ENCODE data around the gene ZNF791.
"Not testable (repeated sequence)": the region's sequence is repeated elsewhere in the genome, so short reads cannot be mapped to it uniquely, and the experiment has no call there.

ZNF791 gene

DNA sequence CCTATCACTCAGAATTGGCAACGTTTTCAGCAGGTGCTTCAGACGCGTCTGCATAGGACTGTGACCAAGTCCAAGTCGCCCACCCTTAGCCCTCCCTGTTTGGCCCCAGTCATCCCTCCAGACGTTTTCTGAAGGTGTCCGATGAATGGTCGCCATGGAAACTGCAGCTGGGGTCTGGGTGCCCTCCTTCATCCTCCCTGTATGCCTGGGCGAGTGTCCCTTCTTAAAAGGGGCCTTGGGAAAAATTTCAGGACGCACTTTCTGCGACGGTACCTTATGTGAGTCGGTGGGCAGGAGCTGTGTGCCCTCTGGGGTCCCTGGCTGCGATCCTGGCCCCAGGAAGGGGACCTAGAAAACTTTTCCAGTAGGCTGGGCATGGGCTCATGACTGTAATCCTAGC, 30.7 kb downstream of the ZNF791 start:
- Histone ChIP-seq H4K12ac (ENCODE audit: low read depth, low read length) (no peak overlapping the region), H3K27me3 (ENCODE audit: insufficient read depth, low read length) (no peaks in the 10 kb centered on the region), H2BK5ac (ENCODE audit: low read depth, low read length, poor library complexity) (no peak overlapping the region), H3K4me3 (ENCODE audit: low read depth, low read length) (no peak overlapping the region), H3K18ac (ENCODE audit: low read length) (no peak overlapping the region), H3K4me2 (ENCODE audit: low read length) (no peak overlapping the region), H2AK5ac (ENCODE audit: low read length) (no peak overlapping the region), H2AFZ (ENCODE audit: insufficient read depth, low read length, poor library complexity) (no peak overlapping the region), H3K14ac (ENCODE audit: low read length) (no peak overlapping the region), H3K4ac (ENCODE audit: low read depth, low read length) (no peak overlapping the region), H2BK120ac (ENCODE audit: insufficient read depth, low read length, poor library complexity) (no peak overlapping the region), H4K91ac (ENCODE audit: low read depth, low read length) (no peak overlapping the region), H3K23ac (ENCODE audit: low read length) (no peak overlapping the region), H2BK12ac (ENCODE audit: low read length) (no peak overlapping the region), H3K79me1 (ENCODE audit: low read length) (no peaks in the 10 kb centered on the region), H3K9ac (ENCODE audit: low read length) (no peak overlapping the region), H3K4me1 (ENCODE audit: control insufficient read depth in 1 of 2, insufficient read depth in 2 of 2, low read length in 2 of 2) (peaks cover 2 to 5% of the 10 kb centered on the region in 2 experiments), H3K27ac (ENCODE audit: low read depth, low read length) (no peak overlapping the region), H4K8ac (ENCODE audit: low read depth, low read length) (no peak overlapping the region), H3K9me3 (ENCODE audit: insufficient read depth, low read depth, low read length) (peaks cover 4% of the 10 kb centered on the region), H3K36me3 (ENCODE audit: control insufficient read depth in 1 of 2, insufficient read depth in 2 of 2, low read length in 2 of 2) (no peaks in the 10 kb centered on the region), H3K79me2 (ENCODE audit: control insufficient read depth, insufficient read depth, low read length, poor library complexity) (no peaks in the 10 kb centered on the region)
- DNase-seq: no peak
- no CpG with 5 or more reads among the region's 13 CpGs for WGBS (ENCODE audit: extremely low coverage, insufficient coverage, insufficient read length)

DNA sequence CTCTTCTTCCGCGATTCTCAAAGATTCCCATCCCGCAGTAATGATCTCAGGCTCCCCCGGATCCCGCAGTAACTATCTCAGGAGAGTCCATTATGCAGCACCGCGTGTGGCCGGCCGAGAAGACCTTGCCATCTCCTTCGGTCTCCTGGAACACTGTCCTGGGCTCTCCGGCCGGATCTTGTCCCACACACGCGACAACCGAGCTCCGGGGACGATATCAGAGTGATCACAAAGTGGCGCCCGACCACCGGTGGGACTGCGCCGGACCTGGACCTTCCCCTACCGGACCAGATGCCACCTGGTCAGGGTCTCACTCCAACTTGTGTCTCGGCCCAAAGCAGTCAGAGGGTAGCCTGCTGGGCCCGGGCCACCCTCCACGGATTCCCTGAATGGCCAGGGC, 31.8 kb downstream of the ZNF791 start:
- no peak overlapping the region for H3K4me2 ChIP-seq (ENCODE audit: low read length)
- no peak overlapping the region for H2AK5ac ChIP-seq (ENCODE audit: low read length)
- H4K12ac ChIP-seq (ENCODE audit: low read depth, low read length): no peak overlapping the region
- no CpG with 5 or more reads among the region's 26 CpGs for WGBS (ENCODE audit: extremely low coverage, insufficient coverage, insufficient read length)
- H3K9me3 ChIP-seq (ENCODE audit: insufficient read depth, low read depth, low read length): peaks cover 4% of the 10 kb centered on the region
- H2BK12ac ChIP-seq (ENCODE audit: low read length): no peak overlapping the region
- peaks cover 0 to 2% of the 10 kb centered on the region in 2 experiments for H3K36me3 ChIP-seq (ENCODE audit: control insufficient read depth in 1 of 2, insufficient read depth in 2 of 2, low read length in 2 of 2)
- H2BK120ac ChIP-seq (ENCODE audit: insufficient read depth, low read length, poor library complexity): no peak overlapping the region
- no peak overlapping the region for H2BK5ac ChIP-seq (ENCODE audit: low read depth, low read length, poor library complexity)
- H2AFZ ChIP-seq (ENCODE audit: insufficient read depth, low read length, poor library complexity): no peak overlapping the region
- no peak overlapping the region for H3K14ac ChIP-seq (ENCODE audit: low read length)
- H3K4ac ChIP-seq (ENCODE audit: low read depth, low read length): no peak overlapping the region
- H4K91ac ChIP-seq (ENCODE audit: low read depth, low read length): no peak overlapping the region
- DNase-seq: no peak
- H3K18ac ChIP-seq (ENCODE audit: low read length): no peak overlapping the region
- H3K4me1 ChIP-seq (ENCODE audit: control insufficient read depth in 1 of 2, insufficient read depth in 2 of 2, low read length in 2 of 2): peaks cover 2 to 5% of the 10 kb centered on the region in 2 experiments
- no peaks in the 10 kb centered on the region for H3K27me3 ChIP-seq (ENCODE audit: insufficient read depth, low read length)
- H3K4me3 ChIP-seq (ENCODE audit: low read depth, low read length): no peak overlapping the region
- H3K9ac ChIP-seq (ENCODE audit: low read length): no peak overlapping the region
- no peak overlapping the region for H3K23ac ChIP-seq (ENCODE audit: low read length)
- H3K27ac ChIP-seq (ENCODE audit: low read depth, low read length): no peak overlapping the region
- no peaks in the 10 kb centered on the region for H3K79me1 ChIP-seq (ENCODE audit: low read length)
- no peaks in the 10 kb centered on the region for H3K79me2 ChIP-seq (ENCODE audit: control insufficient read depth, insufficient read depth, low read length, poor library complexity)
- no peak overlapping the region for H4K8ac ChIP-seq (ENCODE audit: low read depth, low read length)

GRCh38 chr19:12643716-12644115, 33.0 kb downstream of the ZNF791 start:
- H3K14ac ChIP-seq (ENCODE audit: low read length); H3K9ac ChIP-seq (ENCODE audit: low read length); H3K4me3 ChIP-seq (ENCODE audit: low read depth, low read length); DNase-seq; H3K4ac ChIP-seq (ENCODE audit: low read depth, low read length); H2BK120ac ChIP-seq (ENCODE audit: insufficient read depth, low read length, poor library complexity); H2AFZ ChIP-seq (ENCODE audit: insufficient read depth, low read length, poor library complexity); H2AK5ac ChIP-seq (ENCODE audit: low read length); H3K18ac ChIP-seq (ENCODE audit: low read length); H3K4me2 ChIP-seq (ENCODE audit: low read length); H3K79me1 ChIP-seq (ENCODE audit: low read length); H4K12ac ChIP-seq (ENCODE audit: low read depth, low read length); H3K27ac ChIP-seq (ENCODE audit: low read depth, low read length); H3K4me1 ChIP-seq (ENCODE audit: control insufficient read depth in 1 of 2, insufficient read depth in 2 of 2, low read length in 2 of 2); H4K91ac ChIP-seq (ENCODE audit: low read depth, low read length); H3K9me3 ChIP-seq (ENCODE audit: insufficient read depth, low read depth, low read length); H3K79me2 ChIP-seq (ENCODE audit: control insufficient read depth, insufficient read depth, low read length, poor library complexity); H3K27me3 ChIP-seq (ENCODE audit: insufficient read depth, low read length); H3K23ac ChIP-seq (ENCODE audit: low read length); H4K8ac ChIP-seq (ENCODE audit: low read depth, low read length); H2BK12ac ChIP-seq (ENCODE audit: low read length); H3K36me3 ChIP-seq (ENCODE audit: control insufficient read depth in 1 of 2, insufficient read depth in 2 of 2, low read length in 2 of 2); H2BK5ac ChIP-seq (ENCODE audit: low read depth, low read length, poor library complexity): not testable (repeated sequence)
- no CpG with 5 or more reads among the region's 14 CpGs for WGBS (ENCODE audit: extremely low coverage, insufficient coverage, insufficient read length)

GRCh38 chr19:12646551-12646950, 35.8 kb downstream of the ZNF791 start:
- Histone ChIP-seq H3K79me1 (ENCODE audit: low read length) (no peaks in the 10 kb centered on the region), H4K8ac (ENCODE audit: low read depth, low read length) (no peak overlapping the region), H3K23ac (ENCODE audit: low read length) (no peak overlapping the region), H3K9ac (ENCODE audit: low read length) (no peak overlapping the region), H2AK5ac (ENCODE audit: low read length) (no peak overlapping the region), H3K9me3 (ENCODE audit: insufficient read depth, low read depth, low read length) (peaks cover 4% of the 10 kb centered on the region), H4K91ac (ENCODE audit: low read depth, low read length) (no peak overlapping the region), H2BK5ac (ENCODE audit: low read depth, low read length, poor library complexity) (no peak overlapping the region), H3K4me1 (ENCODE audit: control insufficient read depth in 1 of 2, insufficient read depth in 2 of 2, low read length in 2 of 2) (no peaks in the 10 kb centered on the region), H3K4ac (ENCODE audit: low read depth, low read length) (no peak overlapping the region), H3K27me3 (ENCODE audit: insufficient read depth, low read length) (no peaks in the 10 kb centered on the region), H3K4me2 (ENCODE audit: low read length) (no peak overlapping the region), H3K36me3 (ENCODE audit: control insufficient read depth in 1 of 2, insufficient read depth in 2 of 2, low read length in 2 of 2) (peaks cover 5 to 9% of the 10 kb centered on the region in 2 experiments), H2BK120ac (ENCODE audit: insufficient read depth, low read length, poor library complexity) (no peak overlapping the region), H4K12ac (ENCODE audit: low read depth, low read length) (no peak overlapping the region), H3K27ac (ENCODE audit: low read depth, low read length) (no peak overlapping the region), H3K14ac (ENCODE audit: low read length) (no peak overlapping the region), H3K18ac (ENCODE audit: low read length) (no peak overlapping the region), H3K4me3 (ENCODE audit: low read depth, low read length) (no peak overlapping the region), H2AFZ (ENCODE audit: insufficient read depth, low read length, poor library complexity) (no peak overlapping the region), H3K79me2 (ENCODE audit: control insufficient read depth, insufficient read depth, low read length, poor library complexity) (no peaks in the 10 kb centered on the region), H2BK12ac (ENCODE audit: low read length) (no peak overlapping the region)
- DNase-seq: no peak
- no CpG with 5 or more reads among the region's 10 CpGs for WGBS (ENCODE audit: extremely low coverage, insufficient coverage, insufficient read length)

Measured in trophoblast cell (in vitro differentiated cells and primary cell).